ENCODE measurements around the gene ZNF512.
"Not testable (repeated sequence)": the region's sequence is repeated elsewhere in the genome, so short reads cannot be mapped to it uniquely, and the experiment has no call there.

Gene ZNF512

DNA sequence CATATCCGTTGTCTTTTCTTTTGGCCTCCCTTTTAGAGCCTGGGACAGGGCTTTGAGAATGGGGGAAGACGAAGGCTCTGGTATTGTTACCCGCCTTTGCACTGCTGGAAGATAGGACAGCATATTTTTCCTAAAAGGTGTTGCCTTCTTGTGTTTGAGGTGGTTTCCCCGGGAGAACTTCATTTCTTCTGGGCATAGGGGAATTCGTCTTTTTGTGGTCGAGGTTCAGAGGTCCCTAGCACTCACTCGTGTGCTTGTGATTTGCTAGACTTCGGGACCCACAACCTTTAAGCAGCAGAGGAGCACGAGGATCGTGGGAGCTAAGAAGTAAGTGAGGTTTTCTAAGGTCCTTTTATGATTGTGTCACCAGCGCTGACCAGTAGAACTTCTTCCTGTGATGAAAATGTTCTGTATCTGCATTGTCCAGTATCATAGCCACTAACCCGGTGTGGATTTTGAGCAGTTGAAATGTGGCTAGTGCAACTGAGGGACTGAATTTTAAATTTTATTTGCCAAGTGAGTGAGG, 611 bp downstream of the ZNF512 start:
- no peak for DNase-seq

DNA sequence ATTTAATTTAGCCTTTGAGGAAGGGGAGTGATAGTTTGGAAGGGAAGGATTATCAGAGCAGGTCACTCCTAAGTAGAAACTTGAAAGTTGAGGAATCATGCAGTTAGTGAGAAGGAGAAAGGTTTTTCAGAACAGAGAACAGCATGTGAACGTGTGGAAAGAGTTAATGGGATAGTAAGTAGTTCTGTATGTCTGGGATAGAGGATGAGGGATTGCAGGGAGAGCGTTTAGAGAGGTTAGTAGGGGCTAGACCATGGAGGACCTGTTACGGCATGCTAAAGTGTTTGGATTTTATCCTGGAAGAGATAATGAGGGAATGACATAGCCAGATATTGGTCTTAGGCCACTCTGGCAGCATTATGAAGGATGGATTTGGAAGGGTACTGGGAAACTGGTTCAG, 1.8 kb downstream of the ZNF512 start:
- DNase-seq: no peak

DNA sequence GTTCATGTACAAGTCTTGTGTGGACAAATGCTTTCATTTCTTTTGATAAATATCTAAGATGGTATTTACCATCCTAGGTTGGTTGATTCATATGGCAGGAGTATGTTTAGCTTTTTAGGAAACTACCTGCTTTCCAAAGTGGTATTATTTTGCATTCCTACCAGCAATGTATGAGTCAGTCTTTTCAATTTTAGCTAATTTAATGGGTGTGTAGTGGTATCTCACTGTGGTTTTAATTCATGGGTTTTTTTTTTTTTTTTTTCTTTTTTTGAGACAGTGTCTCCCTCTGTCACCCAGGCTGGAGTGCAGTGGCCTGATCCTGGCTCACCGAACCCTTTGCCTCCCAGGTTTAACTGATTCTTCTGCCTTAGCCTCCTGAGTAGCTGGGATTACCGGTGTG, 4.2 kb downstream of the ZNF512 start:
- DNase-seq: no peak

DNA sequence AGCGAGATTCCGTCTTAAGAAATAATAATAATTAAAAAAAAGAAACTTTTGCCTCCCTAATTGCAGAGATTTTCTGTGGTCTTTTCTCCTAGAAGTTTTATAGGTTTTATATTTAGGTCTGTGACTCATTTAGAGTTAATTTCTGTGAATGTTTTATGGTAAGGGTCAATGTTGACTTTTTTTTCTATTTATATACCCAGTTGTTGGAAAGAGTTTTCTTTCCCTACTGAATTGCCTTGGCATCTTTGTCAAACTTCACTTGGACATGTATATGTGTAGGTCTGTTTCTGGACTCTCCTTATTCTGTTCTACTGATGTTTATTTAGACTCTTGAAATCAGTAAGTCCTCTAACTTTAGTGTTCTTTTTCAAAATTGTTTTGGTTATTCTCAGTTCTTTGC, 5.5 kb downstream of the ZNF512 start:
- no peak for DNase-seq

DNA sequence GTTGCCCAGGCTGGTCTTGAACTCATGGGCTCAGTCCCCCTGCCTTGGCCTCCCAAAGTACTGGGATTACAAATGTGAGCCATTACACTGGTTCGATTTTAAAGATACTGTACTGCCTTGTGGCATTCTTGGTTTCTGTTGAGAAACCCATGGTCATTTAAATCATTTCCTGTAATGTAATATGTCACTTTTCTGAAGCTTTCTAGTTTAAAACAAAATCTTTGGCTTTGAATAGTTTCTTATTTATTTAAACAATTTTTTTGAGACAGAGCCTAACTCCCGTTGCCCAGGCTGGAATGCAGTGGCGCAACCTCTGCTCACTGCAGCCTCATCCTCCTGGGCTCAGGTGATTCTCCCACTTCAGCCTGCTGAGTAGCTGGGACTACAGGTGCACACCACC, 8.9 kb downstream of the ZNF512 start:
- DNase-seq: no peak

DNA sequence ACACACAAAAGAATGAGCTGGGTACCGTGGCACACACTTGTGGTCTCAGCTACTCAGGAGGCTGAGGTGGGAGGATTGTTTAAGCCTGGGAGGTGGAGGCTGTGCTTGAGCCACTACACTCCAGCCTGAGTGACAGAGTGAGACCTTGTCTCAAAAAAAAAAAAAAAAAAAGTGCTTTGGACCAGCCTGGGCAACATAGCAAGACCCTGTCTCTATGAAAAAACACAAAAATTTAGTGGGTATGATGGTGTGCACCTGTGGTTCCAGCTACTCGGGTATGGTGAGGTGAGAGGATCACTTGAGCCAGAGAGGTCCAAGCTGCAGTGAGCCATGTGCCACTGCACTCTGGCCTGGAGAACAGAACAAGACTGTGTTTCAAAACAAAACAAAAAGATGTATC, 10.4 kb downstream of the ZNF512 start:
- no peak for DNase-seq

DNA sequence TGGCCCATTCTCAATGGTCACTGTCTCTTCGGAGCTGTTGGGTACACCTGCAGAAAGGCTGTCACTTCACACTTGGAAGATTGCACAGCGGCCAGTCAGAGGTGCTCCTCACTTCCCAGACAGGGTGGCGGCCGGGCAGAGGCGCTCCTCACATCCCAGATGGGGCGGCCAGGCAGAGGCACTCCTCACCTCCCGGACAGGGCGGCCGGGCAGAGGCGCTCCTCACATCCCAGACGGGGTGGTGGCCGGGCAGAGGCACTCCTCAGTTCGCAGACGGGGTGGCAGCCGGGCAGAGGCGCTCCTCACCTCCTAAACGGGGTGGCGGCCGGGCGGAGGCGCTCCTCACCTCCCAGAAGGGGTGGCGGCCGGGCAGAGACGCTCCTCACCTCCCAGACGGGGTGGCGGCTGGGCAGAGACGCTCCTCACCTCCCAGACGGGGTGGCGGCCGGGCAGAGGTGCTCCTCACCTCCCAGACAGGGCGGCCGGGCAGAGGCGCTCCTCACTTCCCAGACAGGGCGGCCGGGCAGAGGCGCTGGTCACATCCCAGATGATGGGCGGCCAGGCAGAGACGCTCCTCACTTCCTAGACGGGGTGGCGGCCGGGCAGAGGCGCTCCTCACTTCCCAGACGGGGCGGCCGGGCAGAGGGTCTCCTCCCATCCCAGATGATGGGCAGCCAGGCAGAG, 11.3 kb downstream of the ZNF512 start:
- not testable (repeated sequence) for DNase-seq

DNA sequence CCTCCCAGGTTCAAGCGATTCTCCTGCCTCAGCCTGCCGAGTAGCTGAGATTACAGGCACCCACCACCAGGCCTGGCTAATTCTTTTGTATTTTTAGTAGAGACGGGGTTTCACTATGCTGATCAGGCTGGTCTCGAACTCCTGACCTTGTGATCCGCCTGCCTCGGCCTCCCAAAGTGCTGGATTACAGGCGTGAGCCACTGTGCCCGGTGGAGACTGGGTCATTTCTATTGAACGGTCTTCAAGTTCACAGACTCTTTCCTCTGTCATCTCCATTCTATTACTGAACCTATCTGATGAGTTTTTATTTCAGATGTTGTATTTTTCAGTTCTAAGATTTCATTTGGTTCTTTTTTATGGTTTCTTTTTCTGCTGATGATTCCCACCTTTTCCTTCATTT, 12.6 kb downstream of the ZNF512 start:
- DNase-seq: not testable (repeated sequence)

DNA sequence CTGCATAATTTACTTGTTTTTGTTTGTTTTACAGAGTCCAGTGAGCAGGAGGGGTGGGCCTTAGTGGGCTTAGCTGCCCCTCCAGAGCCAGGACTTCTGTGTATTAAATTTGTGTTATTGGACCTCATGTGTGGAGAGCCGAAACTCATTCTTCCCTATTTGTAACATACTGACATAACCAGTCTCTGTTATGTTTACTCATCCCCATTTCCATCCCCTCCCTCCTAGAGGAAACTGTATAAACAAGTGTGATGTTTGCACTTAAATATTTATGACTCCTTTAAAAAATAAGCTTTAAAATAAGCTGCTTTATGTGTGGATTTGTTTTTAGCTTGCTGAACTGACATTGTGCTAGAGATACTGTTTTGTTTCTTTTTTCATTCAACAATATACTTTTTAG, 13.8 kb downstream of the ZNF512 start:
- DNase-seq: no peak

DNA sequence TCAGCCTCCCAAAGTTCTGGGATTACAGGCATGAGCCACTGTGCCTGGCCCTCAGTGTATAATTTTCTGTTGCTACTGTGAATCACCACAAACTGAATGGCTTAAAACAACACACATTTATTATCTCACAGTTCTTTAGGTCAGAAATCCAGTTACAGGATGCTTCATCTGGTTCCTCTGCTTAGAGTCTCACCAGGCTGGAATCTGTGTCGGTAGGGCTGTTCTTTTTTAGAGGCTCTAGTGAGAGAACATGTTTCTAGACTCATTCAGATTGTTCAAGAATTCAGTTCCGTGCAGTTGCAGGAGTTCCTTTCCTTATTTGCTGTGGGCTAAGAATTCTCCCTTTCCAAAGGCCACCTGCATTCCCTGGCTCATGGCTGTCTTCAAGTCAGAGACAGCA, 23.8 kb downstream of the ZNF512 start:
- no peak for DNase-seq

DNA sequence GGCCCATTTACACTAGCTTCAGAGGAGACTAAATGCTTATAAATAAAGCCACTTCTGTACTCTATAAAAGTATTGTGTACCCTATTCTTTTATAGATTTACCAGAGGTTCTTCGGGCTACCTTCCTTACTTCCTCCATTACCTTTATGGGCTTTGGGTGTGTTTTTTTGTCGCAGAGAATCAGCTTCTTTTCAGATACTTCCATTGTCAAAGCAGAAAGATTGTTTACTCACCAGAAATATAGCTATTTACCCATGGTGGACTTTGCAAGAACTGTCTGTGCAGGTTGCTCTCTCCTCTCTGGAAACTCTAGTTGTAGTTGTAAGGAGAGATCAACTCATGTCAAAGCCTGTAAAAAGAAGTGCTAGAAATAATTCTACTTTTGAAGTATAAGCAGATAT, 31.1 kb downstream of the ZNF512 start:
- no peak for DNase-seq

DNA sequence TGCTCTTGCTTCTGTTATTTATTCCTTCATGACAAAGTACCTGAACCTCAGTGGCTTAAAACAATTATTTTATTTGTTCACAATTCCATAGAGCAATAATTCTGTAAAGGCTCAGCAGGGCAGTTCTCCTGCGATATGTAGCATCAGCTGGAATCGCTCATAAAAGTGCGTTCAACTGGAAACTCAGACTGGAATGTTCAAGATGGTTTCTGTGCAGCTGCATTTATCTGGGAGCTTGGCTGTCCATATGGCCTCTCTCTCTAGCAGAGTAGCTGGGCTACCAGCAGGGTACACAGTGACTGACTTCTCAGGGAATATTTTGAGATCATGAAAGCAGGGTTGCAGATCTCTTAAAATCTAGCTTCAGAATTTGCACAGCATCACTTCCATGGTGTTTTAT, 32.5 kb downstream of the ZNF512 start:
- DNase-seq: no peak

DNA sequence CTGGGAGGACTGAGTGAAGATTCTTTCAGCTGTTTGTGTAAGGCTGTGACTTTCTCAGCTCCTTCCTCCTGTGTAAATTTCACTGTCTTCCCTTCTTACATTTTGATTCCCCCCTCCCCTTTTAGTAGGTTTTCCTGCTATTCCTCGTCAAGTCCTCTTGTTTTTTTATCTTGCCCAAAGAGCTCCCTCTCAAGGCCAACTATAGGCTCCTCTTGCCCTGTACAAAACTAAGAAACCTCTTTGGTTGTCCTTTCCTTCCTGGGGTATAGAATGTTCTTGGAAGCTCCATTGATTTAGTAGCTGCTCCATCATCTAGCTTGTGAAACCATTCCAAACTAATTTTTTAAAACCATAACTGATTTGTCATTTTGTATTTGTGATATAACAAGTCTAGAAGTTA, 38.7 kb downstream of the ZNF512 start:
- no peak for DNase-seq

DNA sequence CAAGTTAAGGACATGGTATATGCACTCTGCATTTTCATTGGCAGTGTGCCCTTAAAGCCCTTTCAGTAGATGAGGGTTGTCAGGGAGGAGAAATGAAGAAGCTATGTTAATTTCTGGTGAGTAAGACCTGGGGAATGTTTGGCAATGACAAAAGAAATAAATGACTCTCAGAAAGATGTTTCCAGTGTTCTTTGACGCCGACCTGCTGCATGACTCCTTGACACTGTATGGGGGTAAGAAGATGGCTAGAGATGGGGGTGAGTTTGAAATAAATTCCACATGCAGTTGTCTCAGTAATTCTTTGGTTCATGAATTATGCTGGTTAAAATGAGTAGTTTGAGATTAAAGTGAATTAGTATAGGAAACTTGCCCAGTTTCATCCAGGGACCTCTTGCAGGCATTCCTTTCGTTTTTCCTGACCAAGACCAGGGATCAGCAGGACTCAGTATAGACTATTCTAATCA, 40.1 kb downstream of the ZNF512 start:
- no peak for DNase-seq

DNA sequence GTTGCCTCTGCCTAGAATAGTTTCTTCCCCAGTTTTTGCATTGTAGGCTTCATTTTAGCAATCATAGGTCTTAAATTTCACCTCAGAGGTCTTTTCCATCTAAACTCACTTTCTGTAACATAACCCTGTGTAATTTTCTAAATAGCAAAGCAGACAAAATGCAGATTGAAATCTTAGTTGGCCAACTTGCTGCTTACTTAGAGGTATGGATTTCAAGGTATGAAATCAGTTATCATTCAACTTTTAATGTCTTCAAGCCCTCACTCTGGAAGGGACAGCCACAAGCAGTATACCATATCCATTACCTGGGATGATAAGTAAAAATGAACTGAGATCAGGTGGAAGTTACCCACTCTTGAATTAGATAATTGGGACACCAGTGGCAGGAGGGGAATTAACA, 42.1 kb downstream of the ZNF512 start:
- no peak for DNase-seq

DNA sequence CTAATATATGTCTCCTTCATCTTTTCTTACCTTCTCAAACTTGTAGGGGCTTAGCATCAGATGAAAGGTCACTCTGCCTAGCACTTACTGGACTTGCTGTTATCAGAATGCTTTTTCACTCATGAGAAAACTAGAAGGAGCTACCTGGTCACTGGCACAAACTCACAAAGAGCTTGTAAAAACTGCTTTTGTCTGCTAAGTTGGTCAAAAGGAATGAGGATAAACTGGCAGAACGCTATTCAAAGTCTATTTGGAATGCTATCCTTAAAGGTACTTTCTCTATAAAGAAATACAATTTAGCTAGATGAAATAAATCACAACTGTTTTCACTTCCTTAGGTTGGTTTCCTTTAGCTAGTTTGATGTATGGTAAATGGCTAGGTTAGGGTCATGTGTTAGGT, 43.5 kb downstream of the ZNF512 start:
- not testable (repeated sequence) for DNase-seq

DNA sequence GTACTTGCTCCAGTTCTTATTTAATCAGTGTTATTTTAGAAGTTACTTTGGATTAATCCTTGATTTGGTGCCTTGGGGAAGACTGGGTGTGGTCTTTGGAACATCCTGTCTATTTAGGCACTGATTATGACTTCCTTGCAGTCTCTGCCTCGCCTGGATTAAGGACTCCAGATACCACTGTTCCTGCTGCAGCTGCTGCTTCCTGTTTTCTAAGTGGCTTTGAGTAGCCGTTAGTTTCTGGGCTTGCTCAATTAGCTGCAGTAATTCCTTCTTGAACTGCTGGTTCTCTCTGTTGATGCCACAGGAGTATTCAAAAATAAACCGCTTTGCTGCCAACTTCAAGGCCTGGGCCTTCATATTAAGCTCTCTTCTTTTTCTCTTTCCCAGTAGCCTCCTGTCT, 44.1 kb downstream of the ZNF512 start:
- DNase-seq: not testable (repeated sequence)

DNA sequence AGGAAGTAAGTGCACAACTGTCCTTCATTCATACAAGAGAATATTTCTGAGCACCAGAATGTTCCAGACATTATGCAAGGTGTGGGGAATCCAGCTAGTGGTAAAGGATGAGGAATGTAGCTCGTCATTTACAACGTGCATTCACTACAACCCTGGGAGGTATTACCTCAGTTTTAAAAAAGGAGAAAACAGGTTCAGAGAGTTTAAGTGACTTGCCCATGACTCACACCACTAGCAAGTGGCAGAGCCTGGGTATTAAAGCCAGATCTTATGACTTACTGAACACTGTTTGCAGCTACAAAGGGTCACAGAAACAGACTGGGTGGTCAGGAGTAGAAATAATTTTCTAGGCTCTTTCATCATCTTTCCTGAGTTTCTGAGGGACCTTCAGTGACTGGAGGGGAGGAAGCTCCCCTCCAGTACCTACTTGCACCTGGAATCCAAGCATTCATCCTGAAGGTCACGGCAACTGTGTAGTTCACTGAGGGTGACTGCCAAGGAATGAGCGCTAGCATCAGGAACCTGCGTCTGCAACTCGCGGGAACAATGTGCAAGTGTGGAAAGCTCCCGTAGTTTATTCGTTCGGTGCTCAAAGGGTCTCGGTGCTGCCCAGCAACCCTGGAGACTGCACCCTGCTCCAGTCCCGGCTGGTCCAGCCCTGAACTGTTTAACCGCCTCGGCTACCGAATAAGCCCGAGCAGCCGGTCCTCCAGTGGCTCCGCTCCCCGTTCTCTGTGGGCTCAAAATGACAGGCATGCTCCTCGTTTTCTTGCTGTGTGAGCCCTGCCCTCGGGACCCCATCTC, 45.3 kb downstream of the ZNF512 start:
- DNase-seq: no peak

DNA sequence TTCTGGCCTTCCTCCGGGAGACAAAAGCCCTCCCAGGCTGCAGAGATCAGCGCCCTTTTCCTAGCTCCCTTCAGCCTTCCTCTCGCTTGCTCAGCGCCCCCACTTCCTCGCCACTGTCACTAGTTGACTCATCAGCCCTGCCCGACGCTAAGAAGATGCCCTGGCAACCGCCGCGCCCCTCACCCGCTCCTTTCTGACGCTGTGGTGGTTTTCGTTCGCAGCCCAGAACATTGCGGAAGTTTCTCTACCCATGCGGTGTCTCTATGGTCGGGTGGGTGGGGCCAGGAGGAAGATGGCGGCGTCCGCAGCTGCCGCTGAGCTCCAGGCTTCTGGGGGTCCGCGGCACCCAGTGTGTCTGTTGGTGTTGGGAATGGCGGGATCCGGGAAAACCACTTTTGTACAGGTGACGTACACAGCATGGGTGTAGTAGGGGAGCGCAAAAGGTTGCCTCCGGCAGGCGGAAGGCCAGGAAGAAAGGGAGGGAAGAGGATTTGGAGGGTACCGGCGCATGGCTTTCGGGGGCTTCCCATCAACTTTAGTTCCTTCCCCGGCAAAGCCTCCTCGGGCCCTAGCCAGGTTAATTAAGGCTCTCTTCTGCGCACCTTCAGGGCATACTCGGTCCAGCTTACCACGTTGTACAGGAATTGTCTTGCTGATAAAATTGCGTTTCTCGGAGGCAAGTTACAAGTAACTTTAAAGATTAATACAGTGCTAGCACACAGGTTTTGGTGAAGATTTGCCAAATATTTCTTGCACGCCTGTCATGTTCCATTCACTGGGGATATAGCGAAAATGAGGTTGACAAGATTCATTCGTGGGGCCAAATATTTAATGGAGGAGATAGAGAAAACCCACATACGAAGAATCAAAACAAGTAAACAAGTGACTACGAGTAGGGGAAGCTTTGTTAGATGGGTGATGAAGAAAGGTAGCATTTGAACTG, 46.2 kb downstream of the ZNF512 start, which contains the start of the genes CCDC121 and GPN1:
Gene CCDC121, minus strand, starts transcription at position 246 of the 943 bp plus-strand sequence. CDS start 1,213 bp downstream, outside the sequence.
Gene GPN1, plus strand, starts transcription at position 284 of the 943 bp plus-strand sequence. Its CDS starts 9 bp downstream, at position 293.
- DNase-seq: peak; percentile 93

DNA sequence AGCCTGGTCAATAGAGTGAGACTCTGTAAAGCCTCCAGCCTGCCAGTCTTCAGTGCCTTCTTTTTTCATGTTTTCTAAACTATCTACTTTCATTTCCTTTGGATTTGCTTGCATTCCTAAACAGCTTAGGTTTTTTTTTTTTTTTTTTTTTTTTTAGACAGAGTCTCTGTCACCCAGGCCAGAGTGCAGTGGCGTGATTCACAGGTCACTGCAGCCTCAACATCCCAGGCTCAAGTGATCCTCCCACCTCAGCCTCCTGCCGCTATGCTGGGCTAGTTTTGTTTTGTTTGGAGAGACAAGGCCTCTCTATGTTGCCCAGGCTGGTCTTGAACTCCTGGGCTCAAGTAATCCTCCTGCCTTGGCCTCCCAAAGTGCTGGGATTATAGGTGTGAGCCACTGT, 47.4 kb downstream of the ZNF512 start:
- not testable (repeated sequence) for DNase-seq

DNA sequence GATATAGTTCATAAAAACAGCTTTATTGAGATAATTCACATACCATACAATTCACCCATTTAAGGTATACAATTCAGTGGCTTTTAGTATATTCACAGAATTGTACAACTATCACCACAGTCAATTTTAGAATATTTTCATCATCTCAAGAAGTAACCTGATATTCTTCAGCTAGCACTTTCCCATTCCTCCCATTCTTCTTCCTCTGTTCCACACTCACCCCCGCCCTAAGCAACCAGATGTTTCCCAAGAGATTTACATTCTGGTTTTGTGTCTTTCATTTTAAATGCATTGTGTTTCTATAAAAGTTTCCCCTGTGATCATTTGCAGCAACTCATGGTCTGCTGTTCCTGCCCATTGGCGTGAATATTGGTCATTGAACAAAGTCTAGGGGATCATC, 51.4 kb downstream of the ZNF512 start:
- no peak for DNase-seq

DNA sequence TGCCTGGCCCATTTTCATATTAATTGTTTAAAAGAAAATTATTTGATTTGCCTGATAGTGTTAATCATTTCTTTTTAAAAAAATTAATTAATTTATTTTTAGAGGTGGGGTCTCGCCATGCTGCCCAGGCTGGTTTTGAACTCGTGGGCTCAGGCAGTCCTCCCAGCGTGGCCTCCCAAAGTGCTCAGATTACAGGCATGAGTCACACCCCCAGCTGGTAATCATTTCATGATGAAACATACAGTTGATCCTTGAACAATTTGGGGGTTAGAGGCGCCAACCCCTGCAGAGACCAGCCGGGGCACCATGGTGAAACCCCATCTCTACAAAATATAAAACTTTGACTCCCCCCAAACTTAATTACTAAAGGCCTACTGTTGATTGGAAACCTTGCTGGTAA, 53.9 kb downstream of the ZNF512 start:
- no peak for DNase-seq

Data from effector CD4-positive, alpha-beta T cell (primary cell).